Measurements from ENCODE around the gene GRID2.
"Not testable (repeated sequence)": the region's sequence is repeated elsewhere in the genome, so short reads cannot be mapped to it uniquely, and the experiment has no call there.

The GRID2 gene

DNA sequence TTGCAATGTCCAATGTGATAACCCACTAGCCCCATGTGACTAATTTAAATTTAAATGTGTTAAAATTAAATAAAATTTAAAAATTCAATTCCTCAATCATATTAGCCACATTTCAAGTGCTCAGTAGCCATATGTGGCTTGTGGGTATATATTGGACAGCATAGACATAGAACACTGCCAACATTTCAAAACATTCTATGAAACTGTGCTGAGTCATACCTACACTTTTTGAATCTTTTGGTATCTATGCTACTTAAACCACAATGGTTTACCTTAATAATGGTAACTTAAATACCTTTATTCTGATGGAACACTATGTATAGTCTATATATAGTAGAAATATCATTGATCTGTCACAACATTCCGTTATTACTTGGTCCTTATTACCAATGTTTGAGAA lies 1301.4 kb downstream of the GRID2 start:
- no peak for DNase-seq

DNA sequence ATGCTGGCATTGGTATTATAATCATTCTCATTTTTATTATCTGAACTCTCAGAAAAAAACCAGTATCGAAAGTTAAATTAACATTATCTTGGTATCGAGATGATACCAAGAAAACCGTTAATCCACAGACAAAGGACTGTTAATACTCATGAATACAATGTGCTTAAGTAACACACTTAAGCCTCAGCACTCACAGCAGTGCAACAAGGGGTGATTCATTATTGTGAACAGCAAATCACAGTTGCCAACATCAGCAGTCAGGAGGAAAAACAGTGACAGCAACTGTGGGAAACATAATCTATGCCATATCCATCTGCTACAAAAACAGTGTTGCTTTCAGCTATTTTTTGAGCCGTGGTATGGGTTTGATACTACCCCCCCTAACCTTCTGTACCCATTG lies 1313.8 kb downstream of the GRID2 start:
- DNase-seq: no peak

GRCh38 chr4:93633721-93634120 lies 1330.0 kb downstream of the GRID2 start:
- DNase-seq: no peak

- DNase-seq: no peak
Observed at GRCh38 chr4:93635943-93636342, 1332.2 kb downstream of the GRID2 start.

DNA sequence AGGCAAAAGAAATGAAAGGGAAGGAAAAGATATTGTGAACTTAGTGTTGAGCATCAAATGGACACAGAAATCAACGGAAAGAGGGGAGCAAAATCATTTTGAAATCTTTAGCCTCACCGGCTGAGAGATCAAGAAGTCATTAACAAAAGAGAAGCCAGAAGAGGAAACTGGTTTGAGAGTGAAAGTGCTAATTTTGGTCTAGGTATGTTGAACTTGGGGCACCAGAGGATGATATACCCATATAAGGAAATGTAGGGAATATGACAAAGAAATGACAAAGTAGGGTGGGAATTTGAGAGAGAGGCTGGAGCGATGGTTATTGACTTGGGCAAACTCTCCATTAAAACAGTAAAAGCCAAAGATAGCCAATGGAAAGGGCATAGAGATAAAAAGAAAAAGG lies 1341.4 kb downstream of the GRID2 start:
- DNase-seq: no peak

DNA sequence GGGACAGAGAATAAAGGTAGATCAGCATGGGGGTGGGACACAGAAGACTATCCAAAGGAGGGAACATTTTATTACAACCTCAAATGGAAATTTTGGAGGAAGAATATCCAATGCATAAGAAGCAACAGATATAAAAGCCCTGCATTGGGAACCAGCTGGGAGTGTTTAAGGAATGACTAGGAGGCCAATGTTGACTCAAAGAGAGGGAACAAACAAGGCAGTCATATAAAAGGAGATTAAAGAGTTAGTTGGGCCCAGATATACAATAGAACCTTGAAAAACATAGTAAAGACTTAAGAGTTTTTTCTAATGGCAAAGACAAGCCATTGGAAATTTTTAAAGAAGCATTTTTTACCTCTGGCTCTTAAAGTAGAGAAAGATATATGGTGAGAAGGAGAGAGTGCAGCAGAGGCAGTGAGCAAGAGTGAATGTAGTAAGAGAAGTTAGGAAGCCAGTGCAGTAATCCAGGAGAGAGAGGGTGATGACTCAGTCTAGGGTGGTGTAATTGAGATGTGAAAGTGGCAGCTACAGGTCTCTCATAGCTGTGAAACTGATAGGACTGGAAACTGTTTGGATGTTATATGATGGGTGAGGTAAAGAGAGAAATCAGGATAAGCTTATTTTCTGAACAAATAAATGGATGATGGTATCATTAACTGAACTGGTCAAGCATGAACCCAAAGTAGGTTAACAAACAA lies 1342.6 kb downstream of the GRID2 start:
- DNase-seq: no peak

GRCh38 chr4:93648258-93648657 lies 1344.5 kb downstream of the GRID2 start:
- no peak for DNase-seq

DNA sequence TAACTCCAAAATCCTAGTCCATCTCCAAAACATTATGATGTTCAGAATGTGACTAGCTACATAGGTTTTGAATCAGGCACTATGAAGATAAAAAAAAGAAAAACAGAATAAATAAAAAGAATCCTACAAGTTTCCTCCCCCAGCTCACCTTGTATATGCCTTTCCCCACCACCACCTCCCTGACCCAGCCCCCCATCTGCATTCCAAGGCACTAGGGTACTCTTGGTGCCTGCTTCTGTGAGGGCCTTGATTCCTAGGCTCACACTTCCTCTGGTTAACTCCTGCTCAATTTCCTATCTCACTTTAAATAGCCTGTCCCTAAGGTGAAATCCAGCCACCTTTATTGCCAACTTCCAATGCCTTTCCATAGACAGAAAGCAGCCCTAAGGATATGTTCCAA lies 1346.1 kb downstream of the GRID2 start:
- DNase-seq: no peak

DNA sequence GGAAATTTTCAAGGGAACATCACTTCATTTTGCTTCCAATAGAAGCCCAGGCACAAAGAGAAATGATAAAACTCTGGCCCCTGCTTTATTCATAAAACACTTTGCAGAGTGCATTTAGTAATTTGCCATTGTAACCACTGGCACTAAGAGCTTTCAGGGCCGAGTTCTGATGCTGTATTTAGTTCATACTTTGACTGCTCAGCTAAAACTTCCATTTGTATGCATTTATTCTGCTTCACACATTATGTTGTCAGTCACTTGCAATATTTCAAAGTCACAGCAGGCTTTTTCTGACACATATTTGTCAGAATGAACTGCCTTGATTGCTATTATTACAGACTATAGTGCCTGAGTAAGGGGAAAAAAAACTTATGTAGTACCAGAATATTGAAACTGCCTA lies 1350.4 kb downstream of the GRID2 start:
- no peak for DNase-seq

- DNase-seq: no peak
Observed at GRCh38 chr4:93657527-93657926, 1353.8 kb downstream of the GRID2 start.

GRCh38 chr4:93658443-93658842 lies 1354.7 kb downstream of the GRID2 start:
- DNase-seq: no peak

DNA sequence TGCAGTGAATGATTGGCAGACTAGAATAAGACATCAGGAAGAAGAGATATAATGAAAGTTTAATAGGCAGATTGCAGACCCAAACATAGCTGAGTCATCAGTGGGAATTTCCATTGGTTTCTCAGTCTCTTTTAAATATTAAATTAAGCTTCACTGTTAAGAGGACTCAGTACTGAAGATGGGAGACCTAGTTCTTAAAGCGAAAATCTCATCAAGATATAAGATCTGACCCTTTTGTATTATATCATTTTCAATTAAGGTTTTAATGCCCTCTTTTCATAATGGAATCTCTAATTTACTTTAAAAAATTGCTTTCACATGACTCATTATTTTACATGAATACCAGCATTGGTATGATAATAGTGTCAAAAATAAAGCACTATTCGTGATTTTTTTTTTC lies 1355.9 kb downstream of the GRID2 start:
- DNase-seq: no peak

DNA sequence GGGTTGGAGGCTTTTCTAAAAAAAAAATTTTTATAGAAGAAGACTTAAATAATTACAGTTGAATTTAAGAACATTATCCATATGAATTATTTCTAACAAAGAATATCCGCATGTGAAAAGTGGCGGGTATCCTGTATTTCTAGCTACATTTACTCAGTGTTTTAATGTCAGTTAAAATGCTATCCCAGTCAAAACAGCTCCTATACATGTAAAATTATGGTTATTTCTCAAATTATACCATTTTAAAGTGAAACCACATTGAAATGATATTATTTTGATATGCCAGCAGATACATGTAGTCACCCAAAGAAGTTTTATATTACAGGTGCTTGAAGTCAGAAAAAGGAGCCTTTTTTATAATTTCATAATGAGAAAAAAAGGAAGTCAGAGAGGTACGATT lies 1356.3 kb downstream of the GRID2 start:
- no peak for DNase-seq

GRCh38 chr4:93670434-93670833 lies 1366.7 kb downstream of the GRID2 start:
- no peak for DNase-seq

- no peak for DNase-seq
Observed at GRCh38 chr4:93671093-93671492, 1367.3 kb downstream of the GRID2 start.

GRCh38 chr4:93676937-93677336 lies 1373.2 kb downstream of the GRID2 start:
- DNase-seq: not testable (repeated sequence)

DNA sequence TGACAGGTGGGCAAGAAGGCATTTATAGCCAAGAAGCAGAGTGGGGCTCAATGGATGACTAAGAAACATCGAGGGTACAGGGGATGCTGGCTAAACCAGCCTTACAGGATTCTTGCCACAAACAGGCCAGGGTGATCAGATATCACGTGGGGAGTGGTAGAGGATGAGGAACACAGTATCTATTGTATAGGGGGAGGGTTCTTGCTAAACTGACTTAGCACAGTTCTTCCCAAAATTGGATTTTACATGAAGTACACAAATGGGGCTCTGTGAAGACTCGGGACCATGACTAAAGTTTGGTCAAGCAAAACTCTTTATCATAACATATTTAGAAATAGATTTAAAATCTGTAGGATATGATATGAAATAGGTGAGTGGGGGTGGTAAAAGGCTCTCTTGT lies 1380.8 kb downstream of the GRID2 start:
- DNase-seq: no peak

GRCh38 chr4:93687304-93687703 lies 1383.5 kb downstream of the GRID2 start:
- no peak for DNase-seq

- no peak for DNase-seq
Observed at GRCh38 chr4:93688978-93689377, 1385.2 kb downstream of the GRID2 start.

GRCh38 chr4:93693141-93693540 lies 1389.4 kb downstream of the GRID2 start:
- no peak for DNase-seq

DNA sequence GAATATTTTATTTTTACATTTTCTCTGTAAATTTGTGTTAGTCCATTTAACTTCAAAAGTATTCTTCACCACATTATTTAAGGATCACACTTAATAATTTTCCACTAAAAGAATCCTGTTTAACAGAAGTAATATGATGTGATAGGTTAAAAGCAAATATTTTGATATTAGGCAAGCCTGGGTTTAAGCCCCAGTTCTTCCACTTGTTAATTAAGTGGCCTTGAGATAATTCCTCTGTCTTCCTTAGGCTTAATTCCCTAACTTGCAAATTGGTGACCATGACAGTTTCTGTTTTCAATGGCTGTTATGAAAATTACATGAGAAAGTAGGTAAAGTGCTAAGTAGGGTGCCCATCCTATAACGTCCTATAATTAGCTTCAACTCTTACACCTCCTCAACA lies 1394.9 kb downstream of the GRID2 start:
- DNase-seq: no peak

DNA sequence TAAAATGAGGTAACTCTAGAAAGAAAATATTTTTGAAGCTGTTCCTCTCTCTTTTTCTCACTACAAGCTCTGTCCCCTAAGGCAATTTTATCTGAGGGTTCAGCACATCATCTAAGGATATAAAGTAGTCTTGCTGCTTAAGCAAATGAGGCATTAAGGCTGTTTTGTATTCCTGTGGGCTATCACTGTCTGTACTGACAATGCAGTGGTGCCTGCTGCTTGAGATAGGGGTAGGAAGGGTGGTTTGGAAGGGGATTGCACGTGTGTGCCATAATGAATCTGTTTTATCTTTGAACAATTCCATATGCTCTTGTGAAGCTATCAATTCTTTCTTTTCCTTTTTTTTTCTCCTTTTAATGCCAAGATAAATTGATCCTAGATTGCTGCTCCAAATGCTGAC lies 1396.8 kb downstream of the GRID2 start:
- no peak for DNase-seq

DNA sequence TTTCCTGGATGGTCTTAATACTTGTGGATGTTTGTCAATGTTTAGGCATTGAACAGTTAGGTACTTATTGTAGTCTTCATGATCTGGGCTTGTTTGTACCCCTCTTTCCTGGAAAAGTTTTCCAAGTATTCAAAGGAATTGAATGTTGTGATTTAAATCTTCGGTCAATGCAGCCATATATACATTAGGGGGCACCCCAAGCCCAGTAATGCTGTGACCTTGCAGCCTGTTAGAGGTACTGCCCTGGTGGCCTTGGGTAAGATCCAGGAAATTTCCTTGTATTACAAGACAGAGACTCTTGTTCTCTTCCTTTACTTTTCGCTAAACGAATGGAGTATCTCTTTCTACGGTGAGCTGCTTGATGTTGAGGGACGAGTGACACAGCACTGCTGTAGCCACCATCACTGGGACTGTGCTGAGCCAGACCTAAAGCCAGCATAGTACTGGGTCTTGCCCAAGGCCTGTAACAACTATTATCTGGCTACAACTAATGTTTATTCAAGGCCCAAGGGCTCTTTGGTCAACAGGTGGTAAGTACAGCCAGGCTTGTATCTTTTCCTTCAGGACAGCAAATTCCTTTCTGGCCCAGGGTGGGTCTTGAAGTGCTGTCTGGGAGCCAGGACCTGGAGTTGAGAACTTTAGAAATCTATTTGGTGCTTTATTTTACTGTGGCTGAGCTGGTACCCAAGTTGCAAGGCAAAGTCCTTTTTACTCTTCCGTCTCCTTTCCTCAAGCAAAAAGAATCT lies 1406.5 kb downstream of the GRID2 start:
- DNase-seq: no peak

DNA sequence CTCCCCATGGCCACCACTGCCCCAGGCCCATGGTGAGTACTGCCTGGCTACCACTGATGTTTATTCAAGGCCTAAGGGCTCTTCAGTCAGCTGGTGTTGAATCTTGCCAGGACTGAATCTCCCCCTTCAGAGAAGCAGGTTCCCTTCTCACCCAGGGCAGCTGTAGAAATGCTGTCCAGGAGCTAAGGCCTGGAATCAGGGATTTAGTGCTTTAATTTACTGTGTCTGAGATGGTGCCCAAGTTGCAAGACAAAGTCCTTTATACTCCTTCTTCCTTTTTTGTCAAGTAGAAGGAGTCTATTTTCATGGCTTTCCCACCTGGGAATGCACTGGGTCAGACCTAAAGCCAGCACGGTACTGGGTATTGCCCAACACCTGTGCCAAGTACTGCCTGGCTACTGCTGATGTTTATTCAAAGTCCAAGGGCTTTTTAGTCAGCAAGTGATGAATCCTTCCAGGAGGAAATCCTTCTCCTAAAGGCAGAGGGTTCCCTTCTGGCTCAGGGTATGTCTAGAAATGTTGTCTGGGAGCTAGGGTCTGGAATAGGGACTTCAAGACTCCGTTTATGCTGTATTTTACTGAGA lies 1407.2 kb downstream of the GRID2 start:
- DNase-seq: no peak

Measured in NCI-H187 treated with DMSO at 0.1 percent for 48 hours (cell line).